ENCODE measurements around the gene STK33. TPM values are rescaled to one million over a fixed set of nuclear protein-coding genes. Genes with fewer than 3 reads are reported as not detected.

The STK33 gene
- total and polyA plus RNA-seq, 7 donors, result 0.30 to 8.2 (median 2.7) TPM

GRCh38 chr11:8345179-8345578 lies 248.8 kb downstream of the STK33 start:
- Histone ChIP-seq H3K27ac (no peak overlapping the region), H3K9me3 (no peaks in the 10 kb centered on the region), H3K36me3 (ENCODE audit: insufficient read depth in 1 of 2, low read depth in 1 of 2) (no peaks in the 10 kb centered on the region), H3K4me3 (no peak overlapping the region), H3K4me1 (no peaks in the 10 kb centered on the region), H3K27me3 (ENCODE audit: insufficient read depth in 3 of 3, low read length in 2 of 3) (peaks cover 0 to 2% (median 0%) of the 10 kb centered on the region in 3 donors)
- DNase-seq (no peak), ATAC-seq (no peak)
- no peak for TF ChIP-seq CTCF (IDR thresholded peaks at IDR 0.05)
- intact Hi-C loops (cut with DNase I), result no loop called here
- 80 to 86% (median 82%) methylated on average over 11 of the region's 11 CpGs for WGBS, 3 donors

- intact Hi-C loops (cut with DNase I), result loop anchor here in 1 of 2 donors (5.0 kb wide), 1 partner anchor 218 kb away; no protein-coding TSS in a partner anchor
- ATAC-seq (no peak), DNase-seq (no peak)
- Histone ChIP-seq H3K36me3 (ENCODE audit: insufficient read depth in 1 of 2, low read depth in 1 of 2) (no peaks in the 10 kb centered on the region), H3K27me3 (ENCODE audit: insufficient read depth in 3 of 3, low read length in 2 of 3) (no peaks in the 10 kb centered on the region), H3K27ac (no peak overlapping the region), H3K4me3 (no peak overlapping the region), H3K9me3 (no peaks in the 10 kb centered on the region), H3K4me1 (no peaks in the 10 kb centered on the region)
- 65 to 79% (median 78%) methylated on average over 3 of the region's 3 CpGs for whole genome bisulfite sequencing, 3 donors
- TF ChIP-seq CTCF (IDR thresholded peaks at IDR 0.05), result no peak
Observed at GRCh38 chr11:8344346-8344745, 249.7 kb downstream of the STK33 start.

GRCh38 chr11:8342821-8343681 lies 251.0 kb downstream of the STK33 start:
- H3K9me3 ChIP-seq, result no peaks in the 10 kb centered on the region
- intact Hi-C loops (cut with DNase I), result loop anchor here in 1 of 2 donors (5.0 kb wide), 1 partner anchor 219 kb away; no protein-coding TSS in a partner anchor
- ATAC-seq (peak in 2 of 4 donors; percentile 11 to 19), DNase-seq (no peak)
- no peak overlapping the region for H3K27ac ChIP-seq
- no peaks in the 10 kb centered on the region for H3K36me3 ChIP-seq (ENCODE audit: insufficient read depth in 1 of 2, low read depth in 1 of 2)
- WGBS, 3 donors, result 45 to 56% (median 48%) methylated on average over 18 of the region's 18 CpGs
- H3K4me3 ChIP-seq, result no peak overlapping the region
- TF ChIP-seq CTCF (IDR thresholded peaks at IDR 0.05), result no peak
- H3K27me3 ChIP-seq (ENCODE audit: insufficient read depth in 3 of 3, low read length in 2 of 3), result no peaks in the 10 kb centered on the region
- no peaks in the 10 kb centered on the region for H3K4me1 ChIP-seq

- intact Hi-C loops (cut with DNase I), result loop anchor here in 1 of 2 donors (5.0 kb wide), 1 partner anchor 220 kb away; no protein-coding TSS in a partner anchor
- 85 to 87% (median 85%) methylated on average over 5 of the region's 5 CpGs for WGBS, 3 donors
Observed at GRCh38 chr11:8341996-8342395, 252.0 kb downstream of the STK33 start.

More at GRCh38 chr11:8341996-8342395, 252.0 kb downstream of the STK33 start:
- no peaks in the 10 kb centered on the region for H3K9me3 ChIP-seq
- no peak for DNase-seq
- H3K27ac ChIP-seq, result no peak overlapping the region
- H3K36me3 ChIP-seq (ENCODE audit: insufficient read depth in 1 of 2, low read depth in 1 of 2), result no peaks in the 10 kb centered on the region
- H3K27me3 ChIP-seq (ENCODE audit: insufficient read depth in 3 of 3, low read length in 2 of 3), result no peaks in the 10 kb centered on the region
- H3K4me1 ChIP-seq, result no peaks in the 10 kb centered on the region
- H3K4me3 ChIP-seq, result no peak overlapping the region
- ATAC-seq, result no peak
- no peak for TF ChIP-seq CTCF (IDR thresholded peaks at IDR 0.05)

Other genes with a start within 250 kb of the STK33 start
- gene TRIM66, start 88.4 kb upstream of the STK33 start, total RNA-seq, result 1 to 10 TPM; 2.0 to 3.9 (median 3.5) TPM
- gene TRIM66, start 88.4 kb upstream of the STK33 start, polyA plus RNA-seq, result 1 to 10 TPM in 1 of 3 donors, under 1 TPM in 2; 0.46 to 1.4 (median 0.69) TPM
- gene RPL27A, start 88.6 kb upstream of the STK33 start, total RNA-seq, result 100 to 1,000 TPM; 308 to 673 (median 565) TPM
- 1,000 to 10,000 TPM; 1,443 to 2,060 (median 1,904) TPM for gene RPL27A, start 88.6 kb upstream of the STK33 start, polyA plus RNA-seq